H1 (cell line): ENCODE measurements around the gene ARAP3. TPM values are rescaled to one million over a fixed set of nuclear protein-coding genes. Genes with fewer than 3 reads are reported as not detected.

ENCODE experiments used
- CTCF ChIA-PET: fragments of 300-600 bp; sonication (Branson Sonifier 250); formaldehyde crosslinking; loops from one replicate; lab custom pipeline; 2021; ENCODE audit not compliant: partially characterized antibody; lab: Charles Lee
- POLR2A ChIA-PET: fragments of 300-600 bp; sonication (Branson Sonifier 250); formaldehyde crosslinking; loops from one replicate; lab custom pipeline; 2021; ENCODE audit warnings: inconsistent platforms; ENCODE audit not compliant: partially characterized antibody; lab: Charles Lee
- DNase-seq, 2 experiments: peaks; one replicate each; pipeline versions ENCODE4 v3.0.0 to v3.0.0-alpha.2; 2010 to 2022; ENCODE audit warnings: low spot score in 2 of 2, low read depth in 1 of 2, mixed read lengths in 1 of 2
- FAIRE-seq: peaks from 2 replicates; lab custom pipeline; 2011; peaks lifted over from hg19 to GRCh38; lab: Jason Lieb, UNC
- H2AFZ ChIP-seq: 2 replicates; pipeline ENCODE4 v1.8.1; 2012; ENCODE audit warnings: low read length, inconsistent platforms
- H2AK5ac ChIP-seq: 2 replicates; pipeline ENCODE4 v1.6.1; 2013; ENCODE audit warnings: low read depth, low read length
- H2BK120ac ChIP-seq: replicated peaks from 2 replicates; pipeline ENCODE3; 2013; ENCODE audit warnings: low read depth, low read length, inconsistent platforms
- H2BK12ac ChIP-seq: 2 replicates; pipeline ENCODE4 v1.6.1; 2013; ENCODE audit warnings: low read depth, low read length
- H2BK15ac ChIP-seq: 2 replicates; pipeline ENCODE4 v1.6.1; 2013; ENCODE audit warnings: low read length
- H2BK20ac ChIP-seq: 2 replicates; pipeline ENCODE4 v1.6.1; 2013; ENCODE audit warnings: low read length
- H2BK5ac ChIP-seq: 2 replicates; pipeline ENCODE4 v1.6.1; 2013; ENCODE audit warnings: low read depth, low read length
- H3K14ac ChIP-seq: 2 replicates; pipeline ENCODE4 v1.6.1; 2013; ENCODE audit warnings: inconsistent platforms; ENCODE audit not compliant: insufficient read length
- H3K18ac ChIP-seq: 2 replicates; pipeline ENCODE4 v1.6.1; 2013; ENCODE audit warnings: low read length; ENCODE audit errors: extremely low read depth
- H3K23ac ChIP-seq: 2 replicates; pipeline ENCODE4 v1.6.1; 2013; ENCODE audit warnings: inconsistent platforms; ENCODE audit not compliant: insufficient read length
- H3K23me2 ChIP-seq: 2 replicates; pipeline ENCODE4 v1.6.1; 2013; ENCODE audit warnings: low read depth, low read length
- H3K27ac ChIP-seq: 2 replicates; pipeline ENCODE4 v1.6.1; 2011; ENCODE audit warnings: low read depth, low read length, inconsistent platforms
- H3K27me3 ChIP-seq, 4 experiments: replicated peaks in 1 of 4; 1 replicate in 1 of 4; 2 replicates in 3 of 4; pipeline versions ENCODE4 v1.6.1 to v1.8.1; 2011 to 2013; ENCODE audit warnings: low read length in 3 of 4, mild to moderate bottlenecking in 3 of 4, inconsistent platforms in 2 of 4, mixed read lengths in 2 of 4, moderate library complexity in 1 of 4; ENCODE audit not compliant: control insufficient read depth in 3 of 4, insufficient read depth in 3 of 4; ENCODE audit errors: extremely low read depth in 1 of 4
- H3K36me3 ChIP-seq, 4 experiments: 2 replicates each; pipeline versions ENCODE4 v1.6.1 to v1.8.1; 2011 to 2013; ENCODE audit warnings: mild to moderate bottlenecking in 4 of 4, low read length in 3 of 4, moderate library complexity in 2 of 4, control low read depth in 1 of 4, inconsistent platforms in 1 of 4; ENCODE audit not compliant: insufficient read depth in 4 of 4, control insufficient read depth in 2 of 4
- H3K4ac ChIP-seq: replicated peaks from 2 replicates; pipeline ENCODE3; 2013; ENCODE audit warnings: low read length, low read depth, mixed read lengths, inconsistent platforms; ENCODE audit not compliant: insufficient read length
- H3K4me1 ChIP-seq, 4 experiments: replicated peaks in 1 of 4; 1 replicate in 1 of 4; 2 replicates in 3 of 4; pipeline versions ENCODE4 v1.6.1 to v1.8.1; 2011 to 2013; ENCODE audit warnings: low read length in 3 of 4, inconsistent platforms in 2 of 4, mixed read lengths in 1 of 4; ENCODE audit not compliant: insufficient read depth in 4 of 4, control insufficient read depth in 3 of 4
- H3K4me2 ChIP-seq, 2 experiments: 2 replicates each; pipeline versions ENCODE4 v1.6.1 to v1.8.1; 2011 to 2013; ENCODE audit warnings: low read depth in 2 of 2, low read length in 2 of 2, control low read depth in 1 of 2, inconsistent platforms in 1 of 2, mild to moderate bottlenecking in 1 of 2; ENCODE audit not compliant: insufficient read depth in 1 of 2
- H3K4me3 ChIP-seq, 4 experiments: fragments of 200-600, 300-600 bp in 1 of 4; sonication (generic), shearing (Covaris generic), sonication (Bioruptor Twin) in 1 of 4; 2 replicates each; pipeline versions ENCODE4 v1.5.1 to v1.8.1; 2011 to 2016; ENCODE audit warnings: low read length in 4 of 4, low read depth in 3 of 4, control low read depth in 2 of 4, inconsistent platforms in 2 of 4, mild to moderate bottlenecking in 2 of 4, mixed read lengths in 1 of 4, moderate library complexity in 1 of 4; ENCODE audit not compliant: insufficient read depth in 2 of 4; ENCODE audit errors: extremely low read depth in 1 of 4
- H3K56ac ChIP-seq: replicated peaks from 2 replicates; pipeline ENCODE3; 2013; ENCODE audit warnings: low read depth, mild to moderate bottlenecking, mixed read lengths, low read length, inconsistent platforms; ENCODE audit not compliant: insufficient read length
- H3K79me1 ChIP-seq: 2 replicates; pipeline ENCODE4 v1.6.1; 2013; ENCODE audit warnings: low read depth, low read length, control low read depth
- H3K79me2 ChIP-seq, 2 experiments: 2 replicates each; pipeline versions ENCODE4 v1.6.1 to v1.8.1; 2012 to 2013; ENCODE audit warnings: low read length in 2 of 2, mild to moderate bottlenecking in 2 of 2, inconsistent platforms in 1 of 2; ENCODE audit not compliant: insufficient read depth in 2 of 2, control insufficient read depth in 1 of 2
- H3K9ac ChIP-seq, 4 experiments: replicated peaks in 1 of 4; 1 replicate in 1 of 4; 2 replicates in 3 of 4; pipeline versions ENCODE4 v1.6.1 to v1.8.1; 2011 to 2013; ENCODE audit warnings: low read depth in 3 of 4, low read length in 3 of 4, control low read depth in 2 of 4, mild to moderate bottlenecking in 2 of 4, moderate library complexity in 2 of 4, inconsistent platforms in 1 of 4; ENCODE audit errors: extremely low read depth in 1 of 4
- H3K9me3 ChIP-seq, 2 experiments: 2 replicates each; pipeline versions ENCODE4 v1.6.1 to v1.8.1; 2012 to 2013; ENCODE audit warnings: mild to moderate bottlenecking in 2 of 2, moderate library complexity in 2 of 2, control low read depth in 1 of 2, inconsistent platforms in 1 of 2, low read depth in 1 of 2, low read length in 1 of 2, mixed read lengths in 1 of 2; ENCODE audit not compliant: insufficient read depth in 2 of 2
- H4K20me1 ChIP-seq, 2 experiments: replicated peaks in 1 of 2; 2 replicates each; pipeline versions ENCODE3 to v1.8.1; 2011 to 2013; ENCODE audit warnings: inconsistent platforms in 2 of 2, low read length in 2 of 2, mild to moderate bottlenecking in 1 of 2; ENCODE audit not compliant: insufficient read depth in 2 of 2, control insufficient read depth in 1 of 2
- H4K5ac ChIP-seq: 2 replicates; pipeline ENCODE4 v1.6.1; 2013; ENCODE audit warnings: low read length, low read depth, mixed read lengths, inconsistent platforms; ENCODE audit not compliant: insufficient read length
- H4K8ac ChIP-seq: 2 replicates; pipeline ENCODE4 v1.8.0; 2013; ENCODE audit warnings: mild to moderate bottlenecking, moderate library complexity, low read length, inconsistent platforms; ENCODE audit not compliant: insufficient read depth; ENCODE audit errors: extremely low read depth
- H4K91ac ChIP-seq: replicated peaks from 2 replicates; pipeline ENCODE3; 2013; ENCODE audit warnings: low read length, mixed read lengths, inconsistent platforms; ENCODE audit not compliant: insufficient read length
- CBX8 ChIP-seq: fragments of 300-800, 300-1000 bp; sonication (generic); IDR thresholded peaks from 2 replicates; pipeline ENCODE4 v1.7.1; 2016; ENCODE audit warnings: low read depth, low read length, borderline replicate concordance
- GABPA ChIP-seq: IDR thresholded peaks from 2 replicates; pipeline ENCODE4 v1.6.1; 2011; ENCODE audit warnings: mild to moderate bottlenecking, low read length, moderate library complexity, borderline replicate concordance; ENCODE audit not compliant: insufficient read depth
- NANOG ChIP-seq: IDR thresholded peaks from 2 replicates; pipeline ENCODE4 v1.6.1; 2011; ENCODE audit warnings: low read length, low read depth, mild to moderate bottlenecking, inconsistent platforms; ENCODE audit not compliant: insufficient read depth, poor library complexity, severe bottlenecking
- SIRT6 ChIP-seq: IDR thresholded peaks from one replicate; pipeline ENCODE4 v1.7.1; 2012; ENCODE audit warnings: low read length, inconsistent platforms
- SRF ChIP-seq: IDR thresholded peaks from 2 replicates; pipeline ENCODE4 v1.6.1; 2011; ENCODE audit warnings: mild to moderate bottlenecking, low read depth, low read length, moderate library complexity
- TBP ChIP-seq: IDR thresholded peaks from 2 replicates; pipeline ENCODE4 v1.6.1; 2011; ENCODE audit warnings: low read depth, low read length, improper control_type of control experiment
- WGBS, 2 experiments: shearing (Covaris generic) in 1 of 2; methylation state at CpG; one replicate each; pipeline versions ENCODE4 v1.1.6 to v1.1.7; 2013 to 2015; ENCODE audit warnings: low lambda C conversion rate in 2 of 2, mixed read lengths in 2 of 2, inconsistent platforms in 1 of 2, low coverage in 1 of 2, missing lambda C conversion rate in 1 of 2; ENCODE audit not compliant: insufficient replicate concordance in 2 of 2, insufficient coverage in 1 of 2, insufficient read length in 1 of 2; ENCODE audit errors: extremely low coverage in 1 of 2, missing lambda C conversion rate in 1 of 2; 5-methylcytosine and 5-hydroxymethylcytosine counted together
- polyA plus RNA-seq, 7 experiments: library from polyadenylated mRNA; depleted of rRNA in 3 of 7; stranded (reverse) in 5 of 7; unstranded in 2 of 7; fragments of >200 nt in 5 of 7; fragments of 200-250 nt in 2 of 7; gene quantifications; 1 replicate in 5 of 7; 2 replicates in 1 of 7; 4 replicates in 1 of 7; pipeline versions ENCODE4 v1.2.1 to v1.2.3, GENCODE V29; 2011 to 2013; ENCODE audit warnings: missing spikeins in 2 of 7, mixed read lengths in 2 of 7
- total RNA-seq: library from RNA; stranded (reverse); fragmentation: NEBNext Ultra II Directional; extraction: Animal tissue kit (Norgen Biotek cat#: 25700); gene quantifications from 2 replicates; pipeline ENCODE4 v1.2.1, GENCODE V29; 2021

ARAP3 gene
- total and polyA plus RNA-seq, 2 of the 8 experiments (the other 6 are each of a cell fraction or from before 2014, with no cell fraction given), result 14.4 to 48.6 TPM

DNA sequence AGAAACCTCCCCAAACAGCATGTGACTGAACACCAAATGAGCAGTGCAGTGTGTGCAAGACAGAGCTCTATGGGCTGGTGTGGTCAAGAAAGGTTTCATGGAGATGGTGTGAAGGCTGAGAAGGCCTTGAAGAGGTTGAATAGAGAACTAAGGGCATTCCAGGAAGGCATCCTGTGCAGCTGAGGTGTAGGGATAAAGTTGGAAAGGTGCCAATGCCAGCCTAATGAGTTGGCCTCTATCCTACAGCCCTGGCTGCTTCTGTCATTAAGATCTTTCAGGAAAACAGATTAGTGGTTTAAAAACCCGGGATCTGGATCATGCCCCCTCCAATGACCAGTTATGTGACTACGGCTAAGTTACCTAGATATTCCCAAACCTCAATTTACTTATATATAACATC lies 49.4 kb downstream of the ARAP3 start:
- Histone ChIP-seq H4K5ac (no peak overlapping the region), H3K36me3 (peaks cover 16 to 36% (median 19%) of the 10 kb centered on the region in 4 experiments; a peak in 7 of 8 replicates), H2BK15ac (no peak overlapping the region), H3K79me2 (peaks cover 10 to 48% of the 10 kb centered on the region in 2 experiments), H3K4me3 (no peak overlapping the region), H3K79me1 (peaks cover 12% of the 10 kb centered on the region), H3K4me1 (peaks cover 0 to 5% (median 3%) of the 10 kb centered on the region in 4 experiments; a peak in 4 of 7 replicates), H4K91ac (no peak overlapping the region), H3K4ac (no peak overlapping the region), H3K27me3 (no peaks in the 10 kb centered on the region), H2BK20ac (no peak overlapping the region), H3K18ac (no peak overlapping the region), H3K23ac (no peak overlapping the region), H2BK12ac (no peak overlapping the region), H2BK5ac (no peak overlapping the region), H3K23me2 (peaks cover 11% of the 10 kb centered on the region), H2BK120ac (no peak overlapping the region), H4K20me1 (peaks cover 4 to 8% of the 10 kb centered on the region in 2 experiments), H4K8ac (no peak overlapping the region), H2AFZ (no peak overlapping the region), H3K27ac (no peak overlapping the region), H3K9ac (no peak overlapping the region), H3K14ac (no peak overlapping the region), H3K9me3 (no peaks in the 10 kb centered on the region), H3K4me2 (no peak overlapping the region), H3K56ac (no peak overlapping the region), H2AK5ac (no peak overlapping the region)
- TF ChIP-seq NANOG, result no peak
- no peak for TF ChIP-seq TBP
- no peak for TF ChIP-seq GABPA
- TF ChIP-seq SIRT6, result no peak
- TF ChIP-seq SRF, result no peak
- no peak for TF ChIP-seq CBX8
- ChIA-PET POLR2A (interaction anchor here (0.6 to 1.9 kb wide), 7 partner anchors 9 to 53 kb away, joined by 3 to 7 read pairs (median 4); partner anchors contain the start of gene DIAPH1), CTCF (interaction anchor here (1.1 to 10.3 kb wide), 8 partner anchors 8 to 247 kb away, joined by 3 to 117 read pairs (median 4); partner anchors contain the start of gene DIAPH1)
- FAIRE-seq, result no peak
- WGBS, 2 experiments, result 92% methylated on average over 2 of the region's 2 CpGs; no CpG with 5 or more reads in 1 of the 2 experiments
- no peak for DNase-seq
